GM18499 (cell line): ENCODE results near the gene ERVK3-1.
"Not testable (repeated sequence)": the region's sequence is repeated elsewhere in the genome, so short reads cannot be mapped to it uniquely, and the experiment has no call there.

ENCODE experiments used
- ATAC-seq: cut with Tn5 transposase; IDR thresholded peaks from one replicate; pipeline ENCODE4 v1.9.1; 2021; ENCODE audit warnings: moderate number of reproducible peaks; ENCODE audit not compliant: insufficient read depth, unreplicated experiment

ERVK3-1 gene

DNA sequence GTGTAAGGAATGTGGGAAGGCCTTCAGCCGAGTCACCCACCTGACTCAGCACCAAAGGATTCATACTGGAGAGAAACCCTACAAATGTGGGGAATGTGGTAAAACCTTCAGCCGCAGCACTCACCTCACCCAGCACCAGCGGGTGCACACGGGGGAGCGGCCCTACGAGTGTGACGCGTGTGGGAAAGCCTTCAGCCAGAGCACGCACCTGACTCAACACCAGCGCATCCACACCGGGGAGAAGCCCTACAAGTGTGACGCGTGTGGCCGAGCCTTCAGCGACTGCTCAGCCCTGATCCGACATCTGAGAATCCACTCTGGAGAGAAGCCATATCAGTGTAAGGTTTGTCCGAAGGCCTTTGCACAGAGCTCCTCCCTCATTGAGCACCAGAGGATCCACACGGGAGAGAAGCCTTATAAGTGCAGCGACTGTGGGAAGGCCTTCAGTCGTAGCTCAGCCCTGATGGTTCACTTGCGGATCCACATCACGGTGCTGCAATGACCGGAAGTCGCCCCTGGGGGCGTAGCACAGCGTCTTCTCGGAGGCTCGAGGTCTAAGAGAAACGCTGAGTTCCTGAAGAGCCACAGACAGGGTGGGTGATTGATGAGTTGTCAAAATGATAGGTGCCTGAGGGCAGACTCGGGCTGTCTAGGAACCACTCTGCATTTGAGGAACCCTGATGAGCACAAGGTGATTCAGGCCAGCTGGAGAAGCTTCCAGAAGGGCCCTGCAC, 33.8 kb downstream of the ERVK3-1 start:
- no peak for ATAC-seq

DNA sequence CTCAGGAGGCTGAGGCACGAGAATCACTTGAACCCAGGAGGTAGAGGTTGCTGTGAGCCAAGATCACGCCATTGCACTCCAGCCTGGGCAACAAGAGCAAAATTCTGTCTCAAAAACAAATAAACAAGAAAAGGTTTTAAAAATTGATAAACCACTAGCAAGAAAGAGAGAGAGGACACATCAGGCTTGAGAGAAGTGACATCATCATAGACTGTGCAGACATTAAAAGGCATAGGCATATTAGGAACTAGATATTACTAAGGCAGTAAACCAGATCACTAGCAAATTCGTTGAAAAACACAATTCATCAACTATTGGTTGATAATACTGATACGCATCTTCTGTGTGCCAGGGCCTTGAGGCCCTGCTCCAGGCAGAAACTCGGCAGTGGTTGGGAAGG, 40.4 kb downstream of the ERVK3-1 start:
- no peak for ATAC-seq

DNA sequence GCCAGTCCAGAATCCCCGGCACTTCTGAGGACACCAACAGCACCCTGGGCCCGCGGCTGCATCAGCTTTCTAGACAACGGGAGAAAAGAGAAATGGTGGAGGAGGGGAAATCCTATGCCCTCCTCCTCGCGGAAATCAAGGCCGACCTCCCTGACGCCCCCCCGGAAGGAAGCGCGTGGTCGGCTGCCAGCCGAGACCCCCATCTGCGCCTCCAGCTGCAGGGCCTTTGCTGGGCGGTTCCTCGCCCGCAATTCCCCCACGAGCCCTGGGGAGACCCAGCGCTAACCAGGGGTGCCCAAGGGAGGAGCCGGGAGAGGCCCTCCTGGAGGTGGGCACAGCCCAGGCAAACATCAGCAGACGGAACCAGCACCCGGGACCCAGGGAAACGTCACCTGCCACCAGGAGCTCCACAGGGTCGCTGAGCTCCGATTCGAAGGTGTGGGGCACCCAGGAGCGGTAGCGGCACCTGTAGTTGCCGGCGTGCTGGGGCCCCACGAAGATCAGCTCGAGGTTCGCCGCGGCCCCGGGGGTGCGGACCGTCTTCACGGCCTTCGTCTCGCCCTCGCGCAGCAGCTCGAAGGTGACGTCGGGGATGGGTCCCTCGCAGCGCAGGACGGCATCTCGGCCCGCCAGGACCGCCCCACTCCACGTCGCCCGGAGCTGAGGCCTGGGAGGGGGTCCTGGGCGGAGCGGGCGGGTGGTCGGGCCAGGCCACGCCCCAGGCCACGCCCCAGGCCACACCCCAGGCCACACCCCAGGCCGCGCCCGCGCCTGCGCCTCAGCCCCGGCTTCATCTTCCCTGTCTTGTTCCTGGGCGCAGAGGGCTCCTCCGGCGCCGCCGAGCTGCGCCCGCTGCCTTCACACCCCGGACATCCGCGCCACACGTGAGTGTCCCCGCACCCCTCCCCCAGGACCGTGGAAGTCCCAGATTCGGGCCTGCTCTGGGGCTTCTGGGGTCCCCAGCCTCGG, 42.1 kb downstream of the ERVK3-1 start:
- no peak for ATAC-seq

DNA sequence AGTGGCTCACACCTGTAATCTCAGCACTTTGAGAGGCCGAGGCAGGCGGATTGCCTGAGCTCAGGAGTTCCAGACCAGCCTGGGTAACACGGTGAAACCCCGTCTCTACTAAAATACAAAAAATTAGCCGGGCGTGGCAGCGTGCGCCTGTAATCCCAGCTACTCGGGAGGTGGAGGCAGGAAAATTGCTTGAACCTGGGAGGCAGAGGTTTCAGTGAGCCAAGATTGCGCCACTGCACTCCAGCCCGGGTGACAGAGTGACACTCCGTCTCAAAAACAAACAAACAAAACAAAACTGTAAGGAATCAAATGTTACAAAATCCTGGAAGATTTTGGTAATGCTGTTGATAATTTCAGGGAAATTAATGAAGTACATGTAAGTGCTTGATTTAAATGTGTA, 42.9 kb downstream of the ERVK3-1 start:
- not testable (repeated sequence) for ATAC-seq

DNA sequence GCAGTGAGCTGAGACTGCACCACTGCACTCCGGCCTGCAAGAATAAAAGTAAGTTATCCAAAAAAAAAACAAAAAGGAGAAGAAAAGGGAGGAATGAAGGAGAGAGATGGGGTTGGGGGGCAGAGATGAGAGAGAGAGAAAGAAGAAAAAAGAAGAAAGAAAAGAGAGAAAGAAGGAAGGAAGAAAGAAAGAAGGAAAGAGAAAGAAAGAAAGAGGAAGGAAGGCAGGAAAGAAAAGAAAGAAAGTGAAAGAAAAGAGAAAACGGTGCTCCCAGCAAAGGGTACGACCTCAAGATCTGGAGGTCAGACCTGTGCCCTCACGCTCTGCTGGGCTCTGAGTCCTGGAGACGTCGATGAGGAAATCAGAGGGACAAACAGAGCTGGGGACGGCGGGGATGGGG, 44.4 kb downstream of the ERVK3-1 start:
- no peak for ATAC-seq

DNA sequence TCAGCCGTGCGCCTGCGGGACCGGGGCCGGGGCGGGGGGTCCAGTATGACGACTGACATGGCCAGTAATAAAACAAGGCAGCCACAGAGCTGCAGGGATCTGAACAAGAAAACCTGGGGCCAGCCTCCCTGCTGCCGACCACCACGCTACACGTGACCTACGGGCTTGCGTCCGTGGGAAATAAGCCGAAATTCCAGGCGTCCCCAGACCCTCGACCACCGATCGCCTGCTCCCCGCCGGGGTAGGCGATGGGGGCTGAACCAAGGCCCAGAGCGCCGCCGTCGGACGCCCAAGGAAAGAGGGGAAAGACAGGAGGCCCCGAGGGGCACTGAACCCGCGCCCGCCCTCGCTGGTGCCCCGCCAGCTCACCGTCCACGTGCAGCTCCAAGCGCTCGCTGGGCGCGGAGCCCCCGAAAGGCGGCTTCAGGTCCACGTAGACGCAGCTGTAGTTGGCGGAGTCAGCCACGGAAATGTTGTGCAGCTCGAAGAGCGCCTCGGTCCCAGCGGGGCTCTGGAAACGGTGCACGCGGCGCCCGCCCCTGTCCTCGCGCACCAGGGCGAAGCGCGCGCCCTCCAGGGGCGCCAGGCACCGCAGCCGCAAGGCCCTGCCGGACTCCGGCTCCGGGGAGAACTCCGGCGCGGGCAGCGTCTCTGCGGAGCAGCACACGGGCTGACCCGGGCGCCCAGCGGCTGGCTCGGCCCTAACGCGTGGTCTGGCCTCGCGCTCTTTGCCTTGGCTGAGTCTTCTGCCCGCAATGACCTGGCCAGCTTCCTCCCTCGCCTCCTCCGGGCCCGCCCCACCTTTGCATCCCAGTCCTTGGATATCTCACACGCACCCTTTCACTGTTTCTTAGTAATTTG, 45.1 kb downstream of the ERVK3-1 start:
- no peak for ATAC-seq

DNA sequence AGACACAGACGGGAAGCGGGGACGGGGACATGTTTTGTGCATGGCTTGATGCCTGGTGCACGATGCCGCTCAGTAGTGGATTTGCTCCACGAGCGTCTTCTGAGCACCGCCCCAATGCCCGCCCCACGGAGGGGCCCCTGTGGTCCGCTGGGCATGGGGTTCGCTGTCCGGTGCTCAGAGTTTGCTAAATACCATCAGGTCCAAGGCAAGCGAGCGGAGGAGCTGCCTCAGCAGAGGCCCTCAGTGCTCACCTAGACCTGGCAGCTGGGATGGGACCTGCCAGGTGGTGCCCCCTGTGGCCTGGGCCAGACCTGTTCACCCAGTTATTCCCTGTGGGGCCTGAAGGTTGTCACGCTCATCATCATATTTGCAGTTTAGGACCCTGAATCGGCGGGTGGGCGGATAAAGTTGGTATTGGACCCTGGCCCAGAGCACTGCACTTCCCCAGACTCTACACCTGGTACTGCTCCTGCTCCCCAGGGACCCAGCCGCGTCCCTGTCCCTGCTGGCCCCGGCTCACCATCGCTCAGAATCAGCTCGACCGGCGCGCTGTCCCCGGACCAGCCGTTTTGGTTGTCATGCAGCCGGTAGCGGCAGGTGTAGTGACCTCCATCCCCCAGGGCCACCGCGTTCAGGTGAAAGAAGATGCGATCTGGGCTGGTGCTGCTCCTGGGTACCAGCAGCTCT, 45.8 kb downstream of the ERVK3-1 start:
- ATAC-seq = no peak

DNA sequence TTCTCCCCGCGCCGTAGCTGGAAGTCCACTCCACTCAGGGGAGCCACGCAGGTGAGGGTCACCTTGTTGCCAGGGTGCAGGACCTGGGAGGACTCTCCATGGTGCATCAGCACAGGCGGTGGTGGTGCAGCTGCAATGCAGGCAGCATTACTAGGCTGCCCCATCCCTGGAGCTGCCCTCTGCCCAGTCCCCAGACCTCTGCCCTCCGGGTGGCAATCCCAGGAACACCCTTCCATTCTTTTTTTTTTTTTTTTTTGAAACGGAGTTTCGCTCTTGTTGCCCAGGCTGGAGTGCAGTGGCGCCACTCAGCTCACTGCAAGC, 46.3 kb downstream of the ERVK3-1 start:
- ATAC-seq = no peak

DNA sequence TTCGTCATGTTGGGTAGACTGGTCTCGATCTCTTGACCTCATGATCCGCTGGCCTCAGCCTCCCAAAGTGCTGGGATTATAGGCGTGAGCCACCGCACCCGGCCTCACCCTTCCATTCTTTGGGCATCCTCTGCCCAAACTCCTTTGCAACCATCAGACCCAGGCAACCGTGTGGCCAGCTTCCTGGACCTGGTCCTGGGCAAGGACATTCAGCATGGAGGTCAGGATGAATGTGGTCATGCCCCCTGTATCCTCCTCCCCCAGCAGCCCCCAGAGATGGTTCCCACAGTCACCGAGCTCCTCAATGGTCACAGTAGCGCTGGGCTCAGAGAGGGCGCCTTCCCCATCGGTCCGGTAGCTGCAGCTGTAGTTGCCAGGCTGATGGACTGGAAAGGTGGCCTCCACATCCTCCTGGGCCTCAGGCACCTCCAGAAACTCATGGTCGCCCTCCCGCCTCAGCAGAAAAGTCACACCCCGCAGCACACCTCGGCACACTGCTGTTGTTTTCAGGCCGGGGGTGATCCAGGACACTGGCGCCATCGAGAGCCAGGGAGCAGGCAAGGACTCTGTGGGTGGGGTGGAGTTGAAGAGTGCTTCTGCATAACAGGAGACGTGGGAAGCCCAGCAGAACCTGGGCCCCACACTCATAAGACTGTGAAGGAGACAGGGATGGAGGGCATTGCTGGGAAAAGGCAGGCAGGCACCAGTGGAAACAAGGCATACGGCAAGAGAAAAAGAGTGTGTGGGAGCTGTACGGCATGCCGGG, 47.0 kb downstream of the ERVK3-1 start:
- ATAC-seq = no peak

DNA sequence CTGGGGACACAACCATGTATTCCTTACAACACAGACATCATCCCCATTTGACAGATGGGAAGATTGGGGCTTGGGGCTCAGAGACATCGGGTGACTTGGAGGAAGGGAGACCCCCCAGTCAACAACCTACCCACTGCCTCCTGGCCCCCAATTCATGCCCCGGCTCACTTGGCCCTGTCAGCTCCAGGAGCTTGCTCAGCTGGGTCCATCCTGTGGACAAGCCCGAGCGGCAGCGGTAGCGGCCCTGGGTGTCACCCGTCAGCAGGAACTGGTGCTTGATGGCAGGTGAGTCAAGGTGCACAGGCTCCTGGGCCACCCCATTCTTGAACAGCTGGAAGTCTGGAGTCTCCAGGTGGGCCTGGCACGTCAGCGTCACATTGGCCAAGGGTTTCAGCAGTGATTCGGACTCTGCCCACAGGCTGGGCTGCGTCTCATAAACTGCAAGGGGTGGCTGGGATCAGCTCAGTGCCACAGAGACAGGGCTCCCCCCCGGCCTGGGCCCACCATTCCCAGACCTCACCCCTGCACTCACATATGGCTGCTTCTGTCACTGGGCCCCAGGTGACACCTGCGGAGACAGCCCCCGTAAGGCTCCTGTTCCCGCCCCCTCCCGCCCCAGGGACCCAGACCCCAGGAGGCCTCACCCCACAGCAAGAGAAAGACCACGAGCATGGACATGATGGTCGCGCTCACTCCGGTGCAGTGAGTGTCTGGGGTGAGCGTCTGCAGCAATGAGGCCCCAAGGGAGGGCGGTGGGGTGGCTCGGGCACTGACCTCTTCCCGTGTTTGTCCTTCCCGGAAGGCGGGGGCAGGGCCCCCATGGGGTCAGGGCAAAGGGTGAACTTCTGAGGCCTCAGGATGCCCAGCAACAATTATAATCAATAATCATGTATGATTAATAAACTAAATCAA, 47.8 kb downstream of the ERVK3-1 start, which contains the start of gene A1BG:
A1BG (minus strand) TSS at position 733 of the 912 bp plus-strand sequence; CDS start at position 678, 55 bp downstream.
- no peak for ATAC-seq

DNA sequence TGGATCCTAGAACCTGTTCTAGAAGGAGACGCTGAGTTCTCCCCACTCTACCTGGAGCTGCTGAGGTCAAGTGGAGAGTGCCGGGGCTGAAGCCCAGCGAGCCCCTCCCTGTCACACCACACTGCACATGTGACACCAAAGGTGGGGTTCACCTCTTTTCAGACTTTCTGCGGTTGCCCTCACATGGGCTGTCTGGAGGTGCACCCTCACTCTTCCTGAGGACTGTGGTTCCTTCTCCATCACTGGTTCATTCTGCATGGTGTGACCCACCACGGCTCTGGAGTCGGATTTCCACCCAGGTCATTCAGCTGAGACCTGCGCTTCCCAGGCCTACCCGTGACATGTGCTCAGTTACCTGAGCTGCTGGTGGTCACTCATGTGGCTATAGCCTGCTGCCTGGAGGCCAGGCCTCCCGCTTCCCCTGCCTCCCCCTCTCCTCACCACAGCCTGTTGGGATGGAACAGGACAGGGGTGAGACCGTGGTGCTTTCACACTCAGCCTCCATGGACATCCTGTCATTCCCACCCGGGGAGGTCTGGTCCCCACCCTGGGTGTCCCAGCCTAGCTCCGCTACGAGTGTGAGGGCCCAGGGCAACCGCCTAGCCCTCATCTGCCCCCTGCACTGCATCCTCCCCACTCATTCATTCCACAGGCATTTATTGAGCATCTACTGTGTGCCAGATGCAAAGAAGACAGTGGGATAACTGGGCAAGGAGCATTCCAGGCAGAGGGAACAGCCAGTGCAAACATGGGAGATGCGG, 48.7 kb downstream of the ERVK3-1 start:
- ATAC-seq = no peak

DNA sequence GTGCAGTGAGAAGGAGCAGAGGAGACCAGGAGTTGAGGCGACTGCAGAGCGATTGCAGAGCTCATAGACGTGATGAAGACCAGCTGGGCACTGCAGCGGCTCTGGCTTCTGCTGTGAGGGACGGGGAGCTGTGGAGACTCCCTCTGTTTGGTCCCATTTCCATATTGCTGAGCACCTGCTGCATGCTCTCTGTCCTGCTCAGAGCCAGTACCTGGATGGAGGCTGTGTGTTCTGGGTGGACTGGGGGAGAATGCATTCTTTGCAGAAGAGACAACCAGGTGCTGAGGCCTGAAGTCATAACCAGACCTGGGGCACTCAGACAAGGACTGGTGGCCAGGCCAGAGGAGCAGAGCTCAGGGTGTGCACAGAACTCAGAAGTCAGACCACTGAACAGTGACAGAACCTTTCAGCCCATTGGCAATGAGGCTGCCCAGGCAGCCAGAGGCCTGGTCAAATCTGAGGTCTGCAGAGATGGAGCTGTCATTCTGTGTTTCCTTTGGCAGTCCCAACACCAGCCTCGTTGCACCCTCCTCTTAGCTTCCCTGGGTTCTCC, 49.4 kb downstream of the ERVK3-1 start:
- no peak for ATAC-seq

DNA sequence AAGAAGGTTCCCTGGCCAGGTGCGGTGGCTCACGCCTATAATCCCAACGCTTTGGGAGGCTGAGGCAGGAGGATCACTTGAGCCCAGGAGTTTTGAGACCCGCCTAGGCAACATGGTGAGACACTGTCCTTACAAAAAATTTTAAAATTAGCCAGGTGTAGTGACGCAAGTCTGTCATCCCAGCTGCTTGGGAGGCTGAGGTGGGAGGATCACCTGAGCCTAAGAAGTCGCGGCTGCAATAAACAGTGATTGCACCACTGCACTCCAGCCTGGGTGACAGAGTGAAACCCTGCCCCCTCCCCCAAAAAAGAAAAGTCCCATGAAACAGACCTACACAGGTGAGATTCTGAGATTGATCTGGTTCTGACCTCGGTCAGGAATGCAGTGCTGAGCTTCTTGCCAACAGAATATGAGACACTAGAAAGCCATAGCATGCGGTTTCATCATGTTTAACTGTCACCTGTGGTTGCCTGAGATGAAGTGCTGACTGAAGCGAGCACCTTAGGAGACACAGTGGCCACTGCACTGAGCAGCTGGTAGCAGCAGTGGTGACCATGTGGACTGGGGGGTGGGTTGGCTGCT, 50.1 kb downstream of the ERVK3-1 start:
- ATAC-seq = no peak

DNA sequence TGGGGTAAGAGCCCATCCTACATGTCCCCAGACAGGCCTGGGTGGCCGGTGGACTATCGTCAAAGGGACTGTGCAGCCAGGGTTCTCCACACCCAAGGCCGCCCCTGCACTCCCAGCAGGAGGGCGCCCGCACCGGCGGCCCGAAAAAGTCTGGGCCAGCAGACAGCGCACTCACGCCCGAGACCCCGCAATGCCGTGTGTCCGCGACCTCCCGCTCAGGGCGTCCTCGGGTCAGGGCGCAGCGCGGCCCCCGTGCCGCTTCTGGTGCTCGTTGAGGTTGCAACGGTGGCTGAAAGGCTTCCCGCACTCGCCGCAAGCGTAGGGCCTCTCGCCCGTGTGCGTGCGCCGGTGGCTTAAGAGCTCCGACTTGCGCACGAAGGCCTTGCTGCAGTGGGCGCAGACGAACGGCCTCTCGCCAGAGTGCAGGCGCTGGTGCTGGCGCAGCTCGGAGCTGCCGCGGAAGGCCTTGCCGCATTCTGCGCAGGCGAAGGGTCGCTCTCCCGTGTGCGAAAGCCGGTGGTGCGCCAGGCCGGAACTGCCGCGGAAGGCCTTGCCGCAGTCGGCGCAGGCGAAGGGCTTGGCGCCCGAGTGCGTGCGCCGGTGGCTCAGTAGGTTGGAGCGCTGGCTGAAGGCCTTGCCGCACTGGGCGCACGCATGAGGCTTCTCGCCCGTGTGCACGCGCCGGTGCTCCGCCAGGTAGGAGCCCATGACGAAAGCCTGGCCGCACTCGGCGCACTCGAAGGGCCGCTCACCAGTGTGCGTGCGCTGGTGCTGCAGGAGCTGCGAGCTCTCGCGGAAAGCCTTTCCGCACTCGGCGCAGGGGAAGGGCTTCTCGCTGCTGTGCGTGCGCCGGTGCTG, 51.0 kb downstream of the ERVK3-1 start:
- no peak for ATAC-seq

DNA sequence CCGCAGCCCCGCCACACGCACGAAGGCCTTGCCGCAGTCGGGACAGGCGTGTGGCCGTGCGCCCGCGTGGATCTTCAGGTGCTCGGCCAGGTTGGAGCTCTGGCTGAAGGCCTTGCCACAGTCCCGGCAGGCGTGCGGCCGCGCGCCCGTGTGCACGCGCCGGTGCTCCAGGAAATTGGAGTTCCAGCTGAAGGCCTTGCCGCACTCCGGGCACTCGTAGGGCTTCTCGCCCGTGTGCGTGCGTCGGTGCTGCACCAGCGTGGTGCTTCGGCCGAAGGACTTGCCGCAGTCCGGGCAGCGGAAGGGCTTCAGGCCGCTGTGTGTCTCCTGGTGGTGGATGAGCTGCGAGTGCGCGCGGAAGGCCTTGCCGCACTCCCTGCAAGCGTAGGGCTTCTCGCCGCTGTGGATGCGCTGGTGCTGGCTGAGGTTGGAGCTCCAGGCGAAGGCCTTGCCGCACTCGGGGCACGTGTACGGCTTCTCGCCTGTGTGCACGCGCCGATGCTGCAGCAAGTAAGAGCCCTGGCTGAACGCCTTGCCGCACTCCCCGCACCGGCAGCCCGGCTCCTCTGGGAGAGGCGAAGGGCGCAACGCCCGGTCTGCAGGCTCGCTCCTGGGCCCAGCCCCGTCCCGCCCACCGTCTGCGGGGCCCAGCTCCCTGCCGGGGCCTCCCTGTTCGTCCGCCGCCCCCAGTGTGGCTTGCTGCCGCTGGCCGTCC, 51.7 kb downstream of the ERVK3-1 start:
- ATAC-seq = no peak
